CD14-positive monocyte (primary cell): ENCODE data around the gene WDFY4. TPM values are rescaled to one million over a fixed set of nuclear protein-coding genes. Genes with fewer than 3 reads are reported as not detected.

Experiments
- DNase-seq, 3 donors: peaks; one replicate each; pipeline ENCODE4 v3.0.0-alpha.2; 2011 to 2022
- H2AFZ ChIP-seq: 2 replicates; pipeline ENCODE4 v1.6.0; 2012; ENCODE audit warnings: mild to moderate bottlenecking, low read depth, low read length, inconsistent platforms; ENCODE audit not compliant: insufficient read depth, poor library complexity, severe bottlenecking
- H3K27ac ChIP-seq, 2 donors: 1 replicate in 1 of 2; 2 replicates in 1 of 2; pipeline ENCODE4 v1.5.1; 2012 to 2013; ENCODE audit warnings: low read length in 2 of 2, control low read depth in 1 of 2, inconsistent platforms in 1 of 2, low read depth in 1 of 2, mild to moderate bottlenecking in 1 of 2
- H3K27me3 ChIP-seq, 2 donors: one replicate each; pipeline versions ENCODE4 v1.6.0 to v1.6.1; 2011 to 2013; ENCODE audit warnings: low read length in 2 of 2; ENCODE audit not compliant: control insufficient read depth in 2 of 2, insufficient read depth in 2 of 2
- H3K36me3 ChIP-seq, 2 donors: replicated peaks in 1 of 2; 1 replicate in 1 of 2; 2 replicates in 1 of 2; pipeline versions ENCODE4 v1.5.1 to v1.6.1; 2012 to 2013; ENCODE audit warnings: low read length in 2 of 2, control low read depth in 1 of 2, inconsistent platforms in 1 of 2, mild to moderate bottlenecking in 1 of 2; ENCODE audit not compliant: insufficient read depth in 2 of 2, control insufficient read depth in 1 of 2
- H3K4me1 ChIP-seq, 2 donors: 1 replicate in 1 of 2; 2 replicates in 1 of 2; pipeline versions ENCODE4 v1.5.1 to v1.6.1; 2012 to 2013; ENCODE audit warnings: low read length in 2 of 2, control low read depth in 1 of 2, inconsistent platforms in 1 of 2, mild to moderate bottlenecking in 1 of 2, moderate library complexity in 1 of 2; ENCODE audit not compliant: insufficient read depth in 2 of 2, control insufficient read depth in 1 of 2
- H3K4me2 ChIP-seq: replicated peaks from 2 replicates; pipeline ENCODE3; 2012; ENCODE audit warnings: low read length, moderate library complexity, mild to moderate bottlenecking; ENCODE audit not compliant: poor library complexity, severe bottlenecking; ENCODE audit errors: extremely low read depth
- H3K4me3 ChIP-seq, 3 experiments: fragments of 200-600 bp in 1 of 3; sonication (generic) in 1 of 3; replicated peaks in 1 of 3; 1 replicate in 2 of 3; 2 replicates in 1 of 3; pipeline ENCODE4 v1.5.1; 2011 to 2013; ENCODE audit warnings: low read length in 3 of 3, mild to moderate bottlenecking in 3 of 3, control low read depth in 2 of 3, low read depth in 2 of 3, inconsistent platforms in 1 of 3, moderate library complexity in 1 of 3
- H3K79me2 ChIP-seq: 2 replicates; pipeline ENCODE4 v1.6.0; 2012; ENCODE audit warnings: mild to moderate bottlenecking, control low read depth, inconsistent platforms, low read length, moderate library complexity; ENCODE audit not compliant: insufficient read depth
- H3K9ac ChIP-seq: 2 replicates; pipeline ENCODE4 v1.6.0; 2017; ENCODE audit warnings: low read length, mild to moderate bottlenecking; ENCODE audit not compliant: insufficient read depth, poor library complexity, severe bottlenecking
- H3K9me3 ChIP-seq, 2 donors: replicated peaks in 1 of 2; 1 replicate in 1 of 2; 2 replicates in 1 of 2; pipeline versions ENCODE4 v1.5.1 to v1.6.1; 2012 to 2013; ENCODE audit warnings: low read length in 2 of 2, control low read depth in 1 of 2; ENCODE audit not compliant: control insufficient read depth in 1 of 2, insufficient read depth in 1 of 2
- H4K20me1 ChIP-seq: 2 replicates; pipeline ENCODE4 v1.6.0; 2012; ENCODE audit warnings: mild to moderate bottlenecking, low read length, control low read depth, moderate library complexity; ENCODE audit not compliant: insufficient read depth
- H3K27ac Mint-ChIP-seq, 7 donors: one replicate each; pipeline ENCODE4 v1.8.0; 2020; ENCODE audit warnings: mild to moderate bottlenecking in 7 of 7, mixed read lengths in 7 of 7, moderate library complexity in 6 of 7, inconsistent platforms in 2 of 7
- H3K27me3 Mint-ChIP-seq, 3 donors: one replicate each; pipeline ENCODE4 v1.8.0; 2021 to 2022; ENCODE audit warnings: low read depth in 3 of 3, mild to moderate bottlenecking in 3 of 3, mixed read lengths in 3 of 3, moderate library complexity in 3 of 3, inconsistent platforms in 1 of 3
- H3K36me3 Mint-ChIP-seq, 2 donors: one replicate each; pipeline ENCODE4 v1.8.0; 2020; ENCODE audit warnings: mixed read lengths in 2 of 2, inconsistent platforms in 1 of 2, mild to moderate bottlenecking in 1 of 2
- H3K4me1 Mint-ChIP-seq: one replicate; pipeline ENCODE4 v1.8.0; 2020; ENCODE audit warnings: mild to moderate bottlenecking, mixed read lengths
- H3K4me3 Mint-ChIP-seq, 2 donors: one replicate each; pipeline ENCODE4 v1.8.0; 2020; ENCODE audit warnings: mild to moderate bottlenecking in 2 of 2, mixed read lengths in 2 of 2, moderate library complexity in 1 of 2
- H3K9me3 Mint-ChIP-seq, 7 donors: one replicate each; pipeline ENCODE4 v1.8.0; 2020 to 2022; ENCODE audit warnings: mixed read lengths in 7 of 7, mild to moderate bottlenecking in 6 of 7, moderate library complexity in 6 of 7, inconsistent platforms in 2 of 7
- CTCF ChIP-seq: fragments of 200-600 bp; IDR thresholded peaks from one replicate; pipeline ENCODE4 v1.8.0; 2022; ENCODE audit warnings: antibody characterized with exemption, mild to moderate bottlenecking
- WGBS: methylation state at CpG from one replicate; pipeline ENCODE4 v1.1.5; 2013; ENCODE audit warnings: missing lambda C conversion rate; ENCODE audit not compliant: insufficient coverage; 5-methylcytosine and 5-hydroxymethylcytosine counted together
- intact Hi-C, 2 donors: fragments of 100-400 bp; cut with micrococcal nuclease; formaldehyde crosslinking; loops; one replicate each; pipeline versions ENCODE4 v1.15.0 to v1.15.1; 2023
- polyA plus RNA-seq, 3 donors: library from polyadenylated mRNA; depleted of rRNA in 1 of 3; unstranded in 2 of 3; stranded (reverse) in 1 of 3; fragments of 300-500 nt in 2 of 3; fragments of >200 nt in 1 of 3; fragmentation: Illumina TruSeq in 2 of 3; gene quantifications; 1 replicate in 2 of 3; 2 replicates in 1 of 3; pipeline ENCODE4 v1.2.3, GENCODE V29; 2012 to 2021

The WDFY4 gene
- polyA plus RNA-seq, 3 donors: 7.5 to 36.1 (median 9.8) TPM

GRCh38 chr10:48710647-48711275 is 26.1 kb downstream of the WDFY4 start:
- peaks cover 58% of the 10 kb centered on the region for H4K20me1 ChIP-seq
- H3K36me3 ChIP-seq: peaks cover 25 to 46% of the 10 kb centered on the region in 2 donors
- H3K4me3 ChIP-seq: no peak overlapping the region
- Mint-ChIP-seq H3K4me1 (peaks cover 47% of the 10 kb centered on the region), H3K4me3 (no peak overlapping the region), H3K36me3 (peaks cover 39 to 50% of the 10 kb centered on the region in 2 donors), H3K9me3 (peaks cover under 1 to 10% (median 6%) of the 10 kb centered on the region in 7 donors), H3K27me3 (no peaks in the 10 kb centered on the region), H3K27ac (peak overlapping the region in 1 of 7 donors; percentile 26)
- 95% methylated on average over 3 of the region's 6 CpGs for WGBS
- peaks cover 78% of the 10 kb centered on the region for H3K79me2 ChIP-seq
- no peak for TF ChIP-seq CTCF
- no peaks in the 10 kb centered on the region for H3K27me3 ChIP-seq
- peaks cover 5% of the 10 kb centered on the region in 2 donors for H3K9me3 ChIP-seq
- no peak for DNase-seq
- H2AFZ ChIP-seq: no peak overlapping the region
- intact Hi-C loops: no loop called here
- H3K4me1 ChIP-seq: peaks cover 40 to 42% of the 10 kb centered on the region in 2 donors
- no peak overlapping the region for H3K4me2 ChIP-seq
- no peak overlapping the region for H3K27ac ChIP-seq
- H3K9ac ChIP-seq: no peak overlapping the region

GRCh38 chr10:48711830-48712229 is 27.2 kb downstream of the WDFY4 start:
- peaks cover 58% of the 10 kb centered on the region for H4K20me1 ChIP-seq
- Mint-ChIP-seq H3K9me3 (peaks cover 2 to 10% (median 4%) of the 10 kb centered on the region in 7 donors), H3K4me1 (peaks cover 41% of the 10 kb centered on the region), H3K27me3 (no peaks in the 10 kb centered on the region), H3K36me3 (peaks cover 43 to 57% of the 10 kb centered on the region in 2 donors), H3K27ac (no peak overlapping the region), H3K4me3 (no peak overlapping the region)
- no peak overlapping the region for H3K4me3 ChIP-seq
- peaks cover 25 to 51% of the 10 kb centered on the region in 2 donors for H3K36me3 ChIP-seq
- DNase-seq: no peak
- TF ChIP-seq CTCF: no peak
- H3K4me1 ChIP-seq: peaks cover 40 to 42% of the 10 kb centered on the region in 2 donors
- H3K79me2 ChIP-seq: peaks cover 80% of the 10 kb centered on the region
- no peak overlapping the region for H3K4me2 ChIP-seq
- H3K9me3 ChIP-seq: peaks cover 5% of the 10 kb centered on the region in 2 donors
- H2AFZ ChIP-seq: no peak overlapping the region
- no peaks in the 10 kb centered on the region for H3K27me3 ChIP-seq
- no peak overlapping the region for H3K9ac ChIP-seq
- WGBS: no CpG with 5 or more reads among the region's 3 CpGs
- intact Hi-C loops: no loop called here
- no peak overlapping the region for H3K27ac ChIP-seq
